HG03558 (cell line): ENCODE measurements around the gene RPS6KA2.
"Not testable (repeated sequence)": the region's sequence is repeated elsewhere in the genome, so short reads cannot be mapped to it uniquely, and the experiment has no call there.

Source experiments
- ATAC-seq: cut with Tn5 transposase; IDR thresholded peaks from one replicate; pipeline ENCODE4 v1.9.1; 2021; ENCODE audit warnings: moderate number of reproducible peaks; ENCODE audit not compliant: unreplicated experiment; ENCODE audit errors: extremely low read depth

The RPS6KA2 gene

DNA sequence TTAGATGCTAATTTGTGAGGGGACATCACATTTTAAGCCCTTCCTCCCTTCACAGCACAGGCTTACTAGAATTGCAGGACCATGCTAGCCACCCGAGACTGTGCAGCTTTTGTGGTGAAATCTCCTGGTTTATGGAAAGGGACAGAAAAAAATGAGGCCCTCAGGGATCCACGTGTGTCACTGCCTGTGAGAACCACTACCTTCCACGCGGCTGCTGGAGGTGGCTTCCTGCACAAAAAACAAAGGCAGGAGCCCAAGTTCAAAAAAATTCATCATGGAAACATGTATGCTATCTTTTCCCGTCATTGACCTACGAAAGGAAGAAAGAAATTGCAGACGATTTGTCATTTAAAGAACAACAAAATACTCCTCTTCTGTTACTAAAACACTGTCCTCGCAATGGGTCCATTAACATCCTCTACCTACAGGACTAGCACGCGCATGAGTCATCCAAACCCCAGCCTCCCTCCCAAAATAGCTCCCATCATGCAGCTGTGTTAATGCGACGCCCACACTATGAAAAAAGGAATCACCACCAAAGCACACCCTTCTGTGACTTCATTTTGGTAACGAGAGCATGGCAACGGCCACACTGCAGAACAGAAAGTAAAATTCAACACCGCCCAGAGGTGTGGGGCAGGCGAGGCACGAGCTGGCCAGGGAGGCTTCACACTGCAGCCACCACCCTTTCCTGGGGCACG is 86.3 kb downstream of the RPS6KA2 start:
- peak; percentile 90 for ATAC-seq

DNA sequence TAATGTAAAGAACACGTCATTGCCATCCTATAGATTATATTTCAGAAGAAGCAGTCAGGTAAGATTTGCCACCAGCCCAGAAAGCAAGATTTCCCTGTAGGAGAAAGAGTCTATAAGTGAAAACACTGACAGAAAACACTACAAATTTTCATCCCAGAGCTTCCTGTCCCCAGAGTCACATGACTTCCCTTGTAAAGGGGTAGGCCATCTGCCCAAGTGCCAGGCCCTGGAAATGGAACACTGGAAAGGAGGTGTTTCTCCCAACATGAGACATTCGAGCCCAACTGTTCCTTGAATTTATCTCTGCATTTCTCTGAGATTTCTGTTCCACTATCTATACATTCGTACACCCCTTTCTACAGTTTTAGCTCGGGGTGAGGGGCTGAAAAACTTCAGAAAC is 87.5 kb downstream of the RPS6KA2 start:
- no peak for ATAC-seq

DNA sequence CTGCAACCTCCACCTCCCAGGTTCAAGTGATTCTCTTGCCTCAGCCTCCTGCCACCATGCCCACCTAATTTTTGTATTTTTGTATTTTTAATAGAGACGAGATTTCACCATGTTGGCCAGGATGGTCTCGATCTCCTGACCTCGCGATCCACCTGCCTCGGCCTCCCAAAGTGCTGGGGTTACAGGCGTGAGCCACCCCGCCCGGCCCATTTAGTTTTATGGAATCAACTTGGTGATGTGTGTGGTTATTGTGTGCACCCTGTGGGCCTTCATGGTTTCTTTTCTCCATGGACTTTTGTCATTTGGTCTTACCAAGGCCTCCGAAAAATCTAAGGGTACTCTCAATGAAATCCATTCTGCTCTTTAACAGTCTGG is 88.1 kb downstream of the RPS6KA2 start:
- ATAC-seq = not testable (repeated sequence)

DNA sequence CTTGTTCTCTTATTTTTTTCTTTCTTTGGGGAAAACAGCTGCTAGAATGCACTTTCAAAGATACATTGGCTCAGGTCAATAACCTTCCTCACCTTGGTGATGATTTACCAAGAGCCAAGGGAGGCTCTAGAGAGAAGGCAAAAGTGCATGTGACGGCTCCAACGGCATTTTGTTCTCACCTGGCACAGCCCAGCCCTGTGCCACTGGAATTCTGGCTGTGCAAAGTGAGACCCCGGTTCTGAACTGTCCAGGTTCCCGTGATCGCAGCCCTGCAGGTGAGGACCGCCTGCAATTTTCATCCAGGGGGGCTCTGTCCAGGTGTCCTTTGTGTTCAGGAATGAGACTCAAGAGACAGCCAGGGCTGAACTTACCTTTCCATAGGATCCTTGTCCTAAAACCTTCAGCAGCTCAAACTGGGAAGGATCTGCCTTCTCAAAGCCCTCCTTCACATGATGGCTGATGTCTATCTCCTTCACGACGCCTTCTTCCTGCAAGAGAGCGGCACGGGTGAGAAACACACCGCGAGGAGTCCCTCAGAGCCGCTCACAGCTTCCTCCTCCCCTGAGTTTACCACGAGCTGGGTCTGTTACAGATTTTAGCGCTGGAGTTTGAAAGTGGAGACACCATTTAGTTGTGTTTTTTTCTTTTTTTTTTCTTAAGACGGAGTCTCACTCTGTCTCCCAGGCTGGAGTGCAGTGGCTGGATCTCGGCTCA is 88.6 kb downstream of the RPS6KA2 start:
- ATAC-seq = no peak

DNA sequence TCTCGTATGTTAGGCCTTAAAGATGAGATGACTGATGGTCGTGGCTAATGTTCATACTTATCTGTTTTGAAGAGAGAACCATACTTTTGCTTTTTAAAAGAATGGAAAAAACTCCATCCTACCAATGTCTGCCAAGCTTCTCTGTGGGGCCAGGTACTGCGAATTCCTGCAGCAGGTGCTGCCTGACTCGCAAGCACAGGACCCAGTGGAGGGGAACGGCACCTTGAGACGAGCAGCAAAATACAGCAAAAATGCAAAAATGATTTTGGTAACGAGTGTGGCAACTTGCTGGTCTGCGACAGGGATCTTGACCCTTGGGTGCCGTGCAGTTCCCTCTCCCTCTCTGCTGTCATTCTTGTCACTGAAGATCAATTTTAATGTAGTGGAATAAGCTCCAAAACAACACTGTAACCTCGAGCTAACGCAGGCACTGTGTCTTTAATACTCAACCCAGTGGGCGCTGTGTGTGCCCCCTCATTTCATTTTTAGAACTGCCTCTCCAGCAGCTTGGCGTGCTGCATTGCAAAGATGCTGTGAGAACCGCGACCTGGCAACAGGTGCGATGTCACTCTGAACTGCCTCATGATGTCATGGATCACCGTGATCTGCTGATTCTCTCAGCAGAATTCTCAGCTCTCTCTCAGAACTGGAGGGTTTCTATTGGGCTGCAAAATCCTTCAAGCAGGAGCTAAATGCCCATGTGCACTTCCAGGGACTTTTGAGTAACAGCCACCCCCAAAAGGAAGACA is 92.2 kb downstream of the RPS6KA2 start:
- ATAC-seq = no peak

DNA sequence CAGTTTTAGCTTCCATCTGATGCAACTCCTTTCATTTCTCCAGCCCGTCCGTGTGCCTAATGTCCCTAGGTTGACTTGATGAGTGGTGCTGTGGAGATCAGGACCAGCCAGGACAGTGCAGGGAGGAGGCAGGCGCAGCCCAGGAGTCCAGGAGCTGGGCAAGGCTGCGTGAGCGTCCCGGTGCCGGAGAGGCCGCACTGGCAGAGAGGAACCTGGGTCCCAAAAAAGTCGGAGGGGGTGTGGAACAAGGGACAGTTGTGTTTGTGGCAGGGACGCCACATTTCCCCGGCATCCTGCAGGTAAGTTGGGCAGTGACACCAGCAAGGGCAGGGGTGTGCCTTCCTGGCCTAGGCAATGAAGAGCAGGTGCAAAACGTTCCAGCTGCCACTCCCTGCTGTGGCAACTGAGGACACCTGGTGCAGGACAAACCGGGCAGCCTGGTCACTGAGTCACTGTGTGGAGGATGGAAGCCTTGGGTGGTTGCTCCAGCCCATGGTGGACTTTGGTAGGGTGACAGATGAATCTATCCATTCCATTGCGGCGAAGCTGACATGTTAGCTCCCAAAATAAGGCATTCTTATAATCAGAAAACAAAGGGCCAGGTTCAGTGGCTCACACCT is 93.7 kb downstream of the RPS6KA2 start:
- no peak for ATAC-seq

DNA sequence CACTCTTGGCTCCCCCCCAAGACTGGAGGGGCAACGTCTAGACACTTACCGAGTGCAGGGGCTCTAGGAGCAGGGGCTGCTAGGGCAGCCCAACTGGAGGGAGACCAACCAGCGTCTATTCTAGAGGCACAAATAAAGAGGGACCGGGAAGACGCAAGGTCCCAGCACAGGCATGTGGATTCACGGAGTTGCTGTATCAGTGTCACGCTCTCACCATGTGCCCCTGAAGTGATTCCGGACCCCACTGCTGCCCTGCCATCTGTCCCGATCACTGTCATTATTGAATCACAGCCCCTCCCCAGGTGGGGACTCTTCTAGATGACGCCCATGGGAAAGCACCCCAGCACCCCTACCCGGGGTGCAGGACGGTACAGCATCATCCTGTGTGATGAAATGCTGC is 94.7 kb downstream of the RPS6KA2 start:
- ATAC-seq = no peak

DNA sequence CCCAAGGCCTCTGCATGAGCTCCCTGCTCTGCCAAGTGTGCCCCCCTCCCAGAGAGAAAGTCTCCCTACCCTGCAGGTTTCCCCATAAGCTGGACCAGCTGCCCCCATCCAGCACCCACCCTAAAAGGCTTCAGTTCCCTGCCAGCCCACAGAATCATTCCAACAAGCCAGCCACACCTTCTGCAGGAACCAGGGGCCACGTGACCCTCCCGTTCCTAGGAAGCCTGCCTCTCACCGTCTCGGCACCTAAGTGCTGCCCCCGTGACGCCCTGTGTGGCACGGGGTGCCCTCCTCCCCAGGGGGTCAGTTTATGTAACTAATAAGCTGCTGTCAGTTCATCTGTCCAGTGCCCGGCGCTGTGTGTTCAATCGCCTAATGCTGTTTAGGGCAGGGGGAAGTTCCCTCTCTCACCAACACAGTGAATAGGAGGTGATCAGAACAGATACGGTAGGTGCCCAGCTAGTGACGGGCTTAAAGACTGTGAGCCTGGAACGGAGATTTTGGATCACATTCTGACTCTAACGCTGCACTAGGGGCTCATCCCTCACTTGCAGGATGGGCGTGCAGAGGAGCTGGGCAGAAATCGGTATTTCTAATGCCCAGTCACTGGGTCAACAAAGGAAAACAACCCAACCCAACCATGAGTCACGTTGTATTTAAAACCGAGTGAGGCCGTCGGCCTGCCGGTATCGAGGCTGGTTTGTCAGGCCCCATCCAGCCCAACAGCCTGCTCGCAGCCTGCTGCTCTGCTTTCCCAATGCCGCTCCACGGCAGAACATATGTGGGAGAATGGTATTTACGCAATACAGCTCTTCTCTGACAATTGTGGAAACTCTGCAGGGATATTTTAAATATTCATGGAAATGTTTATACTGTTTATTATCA is 96.6 kb downstream of the RPS6KA2 start:
- ATAC-seq = no peak

DNA sequence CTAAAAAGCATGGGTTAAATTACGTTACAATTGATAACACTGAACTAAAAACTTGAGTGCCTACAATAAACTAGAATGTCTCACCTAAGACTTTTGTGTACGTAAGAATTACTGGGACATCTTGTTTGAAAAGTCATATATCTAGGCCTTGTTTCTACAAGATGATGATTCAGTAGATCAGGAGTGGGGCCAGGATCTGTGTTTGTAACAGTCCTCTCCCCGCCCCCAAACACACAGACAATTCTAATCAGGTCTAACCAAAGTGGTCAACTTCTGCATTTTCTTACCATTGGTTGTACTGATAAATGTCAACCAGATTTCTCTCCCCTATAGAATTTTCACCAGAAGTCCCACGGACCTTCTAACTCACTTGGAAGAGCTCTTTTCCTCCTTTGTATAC is 97.5 kb downstream of the RPS6KA2 start:
- no peak for ATAC-seq

DNA sequence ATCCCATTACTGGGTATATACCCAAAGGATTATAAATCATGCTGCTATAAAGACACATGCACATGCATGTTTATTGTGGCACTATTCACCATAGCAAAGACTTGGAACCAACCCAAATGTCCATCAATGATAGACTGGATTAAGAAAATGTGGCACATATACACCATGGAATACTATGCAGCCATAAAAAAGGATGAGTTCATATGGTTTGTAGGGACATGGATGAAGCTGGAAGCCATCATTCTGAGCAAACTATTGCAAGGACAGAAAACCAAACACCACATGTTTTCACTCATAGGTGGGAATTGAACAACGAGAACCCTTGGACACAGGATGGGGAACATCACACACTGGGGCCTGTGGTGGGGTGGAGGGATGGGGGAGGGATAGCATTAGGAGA is 98.0 kb downstream of the RPS6KA2 start:
- not testable (repeated sequence) for ATAC-seq

DNA sequence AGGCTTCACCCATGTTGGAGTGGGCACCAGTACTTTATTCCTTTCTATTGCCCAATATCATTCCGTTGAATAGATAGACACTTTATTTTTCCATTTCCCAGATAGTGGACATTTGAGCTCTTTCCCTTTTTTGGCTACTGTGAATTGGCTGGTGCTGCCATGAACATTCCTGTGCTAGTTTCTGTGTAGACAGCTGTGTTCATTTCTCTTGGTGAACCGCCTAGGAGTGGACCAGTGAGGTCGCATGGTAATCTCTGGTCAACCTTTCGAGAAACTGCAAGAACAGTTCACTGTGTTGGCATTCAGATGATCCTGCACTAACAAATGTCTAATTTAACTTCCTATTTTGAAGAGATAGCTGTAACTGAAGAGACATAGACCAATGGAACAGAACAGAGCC is 99.2 kb downstream of the RPS6KA2 start:
- no peak for ATAC-seq

DNA sequence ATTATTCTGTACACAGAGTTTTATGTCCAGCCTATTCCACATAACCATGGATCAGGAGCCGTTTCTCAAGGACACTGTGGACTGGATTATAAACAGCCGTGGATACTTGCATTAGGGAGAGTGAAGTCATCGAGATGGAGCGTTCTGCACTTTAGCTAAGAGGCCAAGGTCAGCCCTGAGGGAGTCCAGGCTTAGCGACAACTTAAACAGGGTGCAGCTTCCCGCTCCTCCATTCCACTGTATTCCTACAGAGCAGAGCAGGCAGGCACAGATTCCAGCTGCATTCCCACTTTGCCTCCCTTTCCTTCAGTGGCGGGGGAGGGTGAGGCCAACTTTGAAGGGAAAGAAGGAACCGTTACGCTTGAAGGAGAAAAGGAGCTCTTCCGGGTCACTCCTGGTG is 100.1 kb downstream of the RPS6KA2 start:
- ATAC-seq = no peak

DNA sequence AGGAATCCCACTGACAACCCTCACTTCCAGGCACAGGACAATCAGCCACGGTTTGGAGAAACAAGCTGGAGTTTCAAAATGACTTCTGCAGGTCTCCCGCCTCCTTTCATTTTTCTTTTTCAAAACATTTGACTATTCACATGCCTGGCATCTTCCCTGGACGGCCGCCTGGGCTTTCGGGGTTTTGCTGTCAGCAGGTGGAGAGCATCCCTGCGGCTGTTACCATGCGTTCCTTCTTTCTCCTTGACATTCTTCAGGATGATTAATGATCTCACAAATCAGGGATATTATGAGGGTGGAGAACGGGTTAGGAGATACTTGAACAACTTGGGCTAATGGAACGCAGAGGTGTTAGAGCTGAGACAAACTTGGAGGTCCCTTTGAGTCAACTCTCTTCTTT is 101.5 kb downstream of the RPS6KA2 start:
- ATAC-seq = no peak

DNA sequence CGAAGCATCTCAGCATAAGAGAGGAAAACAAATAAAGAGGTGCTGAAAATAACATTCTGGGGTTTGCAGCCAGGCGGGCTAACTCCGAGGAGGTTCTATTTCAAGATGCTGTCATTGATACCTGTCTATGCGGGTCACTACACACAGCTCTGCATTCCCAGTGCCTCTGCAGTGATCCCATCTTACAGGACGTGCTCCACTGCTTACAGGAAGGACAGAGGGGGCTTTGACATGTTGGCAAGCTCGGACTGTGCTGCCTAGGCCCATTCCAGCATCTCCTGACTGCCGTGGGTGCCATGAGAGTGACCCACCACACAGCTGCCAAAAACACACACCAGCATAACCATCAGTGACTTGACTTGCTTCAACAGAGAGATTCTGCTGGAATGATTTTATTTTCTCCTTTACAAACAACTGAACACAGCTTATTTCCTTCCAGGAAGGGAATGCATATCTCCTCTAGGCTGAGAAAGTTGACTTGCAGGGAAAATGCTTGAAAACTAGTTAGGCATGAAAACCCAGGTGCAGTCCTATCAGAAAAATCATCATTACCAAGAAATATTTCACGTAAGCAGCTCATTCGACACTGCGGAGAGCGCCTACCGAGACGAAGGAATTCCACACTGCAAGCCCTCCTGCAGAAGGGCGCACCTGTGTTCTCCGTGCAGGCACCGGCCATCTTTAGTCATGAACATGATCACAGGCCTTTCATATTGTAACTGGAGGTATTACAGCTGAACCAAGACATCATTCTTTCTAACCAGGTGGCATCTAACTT is 103.1 kb downstream of the RPS6KA2 start:
- ATAC-seq = no peak

DNA sequence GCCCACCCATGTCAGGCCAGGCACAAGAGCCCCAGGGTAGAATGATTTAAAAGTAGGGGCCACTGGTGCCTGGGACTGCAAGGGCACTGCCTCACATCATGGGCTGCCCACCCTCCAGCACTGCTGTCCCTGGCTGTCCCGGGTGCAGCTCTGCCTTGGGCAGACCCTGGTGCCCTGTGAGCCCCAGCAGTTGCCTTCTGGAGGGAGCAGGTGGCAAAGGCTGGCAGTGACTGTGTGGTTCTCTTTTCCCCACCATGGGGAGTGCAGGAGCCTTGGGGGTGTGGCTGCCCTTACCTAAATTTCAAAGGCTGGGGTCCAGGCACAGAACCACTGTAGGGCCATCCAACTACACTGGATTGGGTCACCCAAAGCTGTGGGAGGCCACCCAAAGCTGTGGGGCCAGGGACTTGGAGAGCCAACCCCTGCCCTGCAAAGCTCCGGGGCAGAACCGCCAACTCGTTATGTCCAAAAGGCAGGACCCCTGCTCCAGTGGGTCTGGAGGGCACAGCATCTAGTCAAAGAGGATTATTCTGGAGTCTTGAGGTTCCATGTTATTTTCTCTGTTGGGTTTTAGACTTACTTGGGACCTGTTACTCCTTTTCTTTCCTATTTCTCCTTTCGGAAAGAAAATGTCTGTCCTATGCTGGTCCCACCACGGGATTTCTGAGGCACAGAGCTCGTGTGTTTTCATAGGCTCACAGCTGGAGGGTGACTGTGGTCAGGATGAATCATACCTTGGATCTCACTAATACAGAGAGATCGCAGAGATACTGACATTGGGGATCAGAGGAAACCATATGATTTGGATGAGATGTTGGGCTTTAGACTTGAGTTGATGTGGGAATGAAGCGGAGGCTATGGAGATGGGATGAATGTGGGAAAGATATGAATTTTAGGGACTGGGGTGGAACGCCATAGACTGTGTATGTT is 105.9 kb downstream of the RPS6KA2 start:
- ATAC-seq = no peak

DNA sequence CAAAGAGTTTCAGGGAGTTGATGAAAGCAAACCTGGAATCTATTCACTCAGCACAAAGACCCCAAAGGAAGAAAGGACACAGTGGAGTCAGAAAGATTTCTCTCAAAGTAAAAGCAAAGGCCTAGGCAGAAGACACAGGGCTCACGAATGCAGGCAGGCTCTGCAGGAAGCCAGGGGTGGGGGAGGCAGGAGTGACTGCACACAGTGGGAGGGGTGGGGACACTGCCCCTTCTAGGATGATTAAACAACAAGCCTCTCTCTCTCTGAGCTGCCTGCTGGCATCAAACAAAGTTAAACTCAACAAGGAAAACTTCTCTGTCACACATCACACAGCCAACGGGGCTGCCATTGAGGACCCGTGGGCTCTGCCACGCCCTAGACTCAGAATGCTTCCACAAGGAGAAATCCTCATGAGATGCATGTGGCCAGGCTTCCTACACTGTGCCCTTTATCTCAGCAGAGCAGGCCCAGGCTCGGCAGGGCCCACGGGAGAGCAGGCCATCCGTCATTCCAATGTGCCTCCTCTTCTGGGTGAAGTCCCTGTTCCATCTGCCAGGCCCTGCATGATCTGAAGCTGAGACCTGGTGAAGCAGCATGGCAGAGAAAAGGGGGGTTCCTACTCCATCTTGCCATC is 110.7 kb downstream of the RPS6KA2 start:
- ATAC-seq = no peak

DNA sequence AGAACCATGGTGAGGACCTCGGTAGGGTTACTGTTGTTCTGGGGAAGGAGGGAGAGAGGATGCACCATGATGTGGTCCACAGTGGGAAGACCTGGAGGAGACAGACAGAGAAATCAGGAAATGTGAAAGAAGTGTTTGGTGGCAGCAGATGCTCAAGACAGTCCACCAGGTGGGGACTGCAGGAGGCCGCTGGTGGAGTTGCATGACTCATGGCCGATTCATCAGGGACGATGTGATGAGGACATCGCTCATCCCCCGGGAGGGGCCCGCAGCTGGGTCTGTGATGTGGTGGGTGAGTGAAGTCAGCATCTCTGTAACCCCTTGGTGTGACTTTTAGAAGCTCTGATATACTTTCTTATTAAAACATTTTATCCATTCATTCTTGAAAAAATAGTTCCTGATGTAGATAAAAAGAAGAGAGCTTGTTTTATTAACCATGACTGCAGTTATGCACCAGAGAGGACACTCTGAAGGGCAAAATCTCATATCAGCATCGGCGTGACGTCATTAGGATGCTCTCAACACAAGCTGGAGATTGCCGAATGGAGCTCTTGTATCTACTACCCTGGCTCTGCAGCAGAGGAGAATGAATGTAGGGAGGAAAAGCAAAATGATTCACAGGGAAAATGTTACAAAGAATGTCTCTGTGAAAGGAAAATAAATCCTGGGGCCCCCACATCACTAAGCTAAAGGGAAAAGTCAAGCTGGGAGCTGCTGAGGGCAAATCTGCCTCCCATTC is 111.8 kb downstream of the RPS6KA2 start:
- no peak for ATAC-seq
